Epithelial cell of proximal tubule (primary cell): ENCODE measurements around the gene DPAGT1. TPM values are rescaled to one million over a fixed set of nuclear protein-coding genes. Genes with fewer than 3 reads are reported as not detected.
"Not testable (repeated sequence)": the region's sequence is repeated elsewhere in the genome, so short reads cannot be mapped to it uniquely, and the experiment has no call there.

ENCODE experiments used
- DNase-seq: peaks from one replicate; pipeline ENCODE4 v3.0.0-alpha.2; 2011; ENCODE audit warnings: low read depth
- H3K4me3 ChIP-seq: 2 replicates; pipeline ENCODE4 v1.5.1; 2011; ENCODE audit warnings: low read depth, mild to moderate bottlenecking, low read length
- total RNA-seq: library from RNA; depleted of rRNA; stranded (reverse); fragments of >200 nt; gene quantifications from 2 replicates; pipeline ENCODE4 v1.2.3, GENCODE V29; 2015
- TF ChIP-seq, protein P1 (sequence below): conservative IDR thresholded peaks from 2 replicates; pipeline ENCODE4 v1.5.1; 2012; ENCODE audit warnings: low read depth, mild to moderate bottlenecking, low read length

Gene DPAGT1
- total RNA-seq, 1 donor from 2014 or later: 24.8 TPM

- TF ChIP-seq, protein P1, sequence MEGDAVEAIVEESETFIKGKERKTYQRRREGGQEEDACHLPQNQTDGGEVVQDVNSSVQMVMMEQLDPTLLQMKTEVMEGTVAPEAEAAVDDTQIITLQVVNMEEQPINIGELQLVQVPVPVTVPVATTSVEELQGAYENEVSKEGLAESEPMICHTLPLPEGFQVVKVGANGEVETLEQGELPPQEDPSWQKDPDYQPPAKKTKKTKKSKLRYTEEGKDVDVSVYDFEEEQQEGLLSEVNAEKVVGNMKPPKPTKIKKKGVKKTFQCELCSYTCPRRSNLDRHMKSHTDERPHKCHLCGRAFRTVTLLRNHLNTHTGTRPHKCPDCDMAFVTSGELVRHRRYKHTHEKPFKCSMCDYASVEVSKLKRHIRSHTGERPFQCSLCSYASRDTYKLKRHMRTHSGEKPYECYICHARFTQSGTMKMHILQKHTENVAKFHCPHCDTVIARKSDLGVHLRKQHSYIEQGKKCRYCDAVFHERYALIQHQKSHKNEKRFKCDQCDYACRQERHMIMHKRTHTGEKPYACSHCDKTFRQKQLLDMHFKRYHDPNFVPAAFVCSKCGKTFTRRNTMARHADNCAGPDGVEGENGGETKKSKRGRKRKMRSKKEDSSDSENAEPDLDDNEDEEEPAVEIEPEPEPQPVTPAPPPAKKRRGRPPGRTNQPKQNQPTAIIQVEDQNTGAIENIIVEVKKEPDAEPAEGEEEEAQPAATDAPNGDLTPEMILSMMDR: no peak
- no peak for DNase-seq
- H3K4me3 ChIP-seq: no peak overlapping the region
Observed at GRCh38 chr11:119109843-119110242, 8.2 kb upstream of the DPAGT1 start.

DNA sequence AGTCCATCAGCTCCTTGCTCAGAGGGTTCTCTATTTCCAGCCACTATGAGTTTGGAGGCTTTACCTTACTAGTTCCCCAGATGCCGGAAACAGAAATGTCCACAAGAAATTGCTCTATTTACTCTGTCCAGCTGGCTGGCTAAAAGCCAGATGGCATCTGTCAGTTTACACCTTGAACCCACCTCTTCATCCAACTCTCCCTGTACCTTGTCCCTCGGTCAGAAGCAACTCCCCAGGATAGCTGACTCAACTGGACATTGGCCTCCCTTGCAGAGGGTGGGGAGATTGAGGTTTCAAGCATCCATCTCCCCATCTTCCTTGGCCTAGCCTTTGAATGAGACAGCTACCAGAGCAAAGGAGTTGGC is 7.2 kb upstream of the DPAGT1 start:
- peak overlapping the region; percentile 93 for H3K4me3 ChIP-seq
- TF ChIP-seq, protein P1: no peak
- DNase-seq: no peak

GRCh38 chr11:119108146-119108856 is 6.6 kb upstream of the DPAGT1 start:
- DNase-seq: no peak
- peak overlapping the region; percentile 93 for H3K4me3 ChIP-seq
- TF ChIP-seq, protein P1: no peak

DNA sequence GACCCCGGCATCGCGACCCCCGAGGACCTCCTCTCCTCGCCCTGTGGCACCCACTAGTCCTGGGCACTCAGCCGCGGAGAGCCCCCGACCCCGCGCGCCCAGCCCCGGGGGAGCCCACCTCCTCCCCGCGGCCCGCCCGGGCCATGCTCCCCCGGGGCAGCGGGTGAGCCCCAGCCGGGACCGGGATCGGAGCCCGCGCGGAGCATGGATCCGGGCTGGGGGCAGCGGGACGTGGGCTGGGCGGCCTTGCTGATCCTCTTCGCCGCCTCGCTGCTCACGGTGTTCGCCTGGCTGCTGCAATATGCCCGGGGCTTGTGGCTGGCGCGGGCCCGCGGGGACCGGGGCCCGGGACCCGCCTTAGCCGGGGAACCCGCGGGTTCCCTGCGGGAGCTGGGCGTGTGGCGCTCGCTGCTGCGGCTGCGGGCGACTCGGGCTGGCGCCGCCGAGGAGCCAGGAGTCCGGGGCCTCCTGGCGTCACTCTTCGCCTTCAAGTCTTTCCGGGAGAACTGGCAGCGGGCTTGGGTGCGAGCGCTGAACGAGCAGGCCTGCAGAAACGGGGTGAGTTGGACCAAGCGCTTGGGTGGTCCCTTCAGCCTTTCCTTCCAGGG is 6.0 kb upstream of the DPAGT1 start:
- no peak for DNase-seq
- TF ChIP-seq, protein P1: no peak
- peak overlapping the region; percentile 93 for H3K4me3 ChIP-seq

- no peak for DNase-seq
Observed at GRCh38 chr11:119106564-119107537, 5.2 kb upstream of the DPAGT1 start, which contains the start of gene C2CD2L. TSS of gene C2CD2L (plus strand) at chr11:119107344. CDS start at chr11:119107742, 398 bp downstream.

GRCh38 chr11:119103793-119104192 is 2.1 kb upstream of the DPAGT1 start:
- no peak overlapping the region for H3K4me3 ChIP-seq
- TF ChIP-seq, protein P1: peak; percentile 36
- no peak for DNase-seq

More at GRCh38 chr11:119106564-119107537, 5.2 kb upstream of the DPAGT1 start, which contains the start of gene C2CD2L:
- peak within 1 kb of the TSS; percentile 93 for H3K4me3 ChIP-seq
- TF ChIP-seq, protein P1: no peak

- H3K4me3 ChIP-seq: peak overlapping the region; percentile 75
- not testable (repeated sequence) for DNase-seq
Observed at GRCh38 chr11:119103161-119103664, 1.6 kb upstream of the DPAGT1 start.
